Ovary (tissue), 9 donors: ENCODE data around the gene CDRT4. TPM values are rescaled to one million over a fixed set of nuclear protein-coding genes. Genes with fewer than 3 reads are reported as not detected.

ENCODE experiments used
- DNase-seq, 5 donors: peaks; one replicate each; pipeline ENCODE4 v3.0.0-alpha.2; 2019 to 2020
- H3K27ac ChIP-seq, 2 donors: fragments of 200-600 bp; one replicate each; pipeline versions ENCODE4 v1.5.1 to v1.8.0; 2019 to 2022
- H3K27me3 ChIP-seq: fragments of 200-600 bp; one replicate; pipeline ENCODE4 v1.8.0; 2022
- H3K36me3 ChIP-seq: fragments of 200-600 bp; sonication (generic); one replicate; pipeline ENCODE4 v1.5.1; 2019
- H3K4me1 ChIP-seq: one replicate; pipeline ENCODE4 v1.8.1; 2013; ENCODE audit warnings: mild to moderate bottlenecking, moderate library complexity; ENCODE audit not compliant: insufficient read depth
- H3K4me3 ChIP-seq: fragments of 200-600 bp; sonication (generic); one replicate; pipeline ENCODE4 v1.5.1; 2017
- H3K9me3 ChIP-seq, 2 donors: fragments of 200-600 bp in 1 of 2; sonication (generic) in 1 of 2; one replicate each; pipeline versions ENCODE4 v1.5.1 to v1.8.1; 2013 to 2019; ENCODE audit warnings: mild to moderate bottlenecking in 1 of 2, moderate library complexity in 1 of 2
- EP300 ChIP-seq: sonication (generic); formaldehyde crosslinking; IDR thresholded peaks from one replicate; pipeline ENCODE4 v1.6.1; 2017; ENCODE audit warnings: antibody characterized with exemption
- POLR2A ChIP-seq: fragments of 450-650 bp; IDR thresholded peaks from one replicate; pipeline ENCODE4 v1.6.1; 2017; ENCODE audit warnings: antibody characterized with exemption, mild to moderate bottlenecking, moderate library complexity
- WGBS, 3 donors: extraction: QIAGEN DNeasy Blood & Tissue Kit in 1 of 3; methylation state at CpG; one replicate each; pipeline versions ENCODE4 v1.1.5 to v1.1.7; 2013 to 2017; 5-methylcytosine and 5-hydroxymethylcytosine counted together
- intact Hi-C, 4 donors: fragments of 100-400 bp; cut with DNase I; formaldehyde crosslinking; loops; one replicate each; pipeline versions ENCODE4 v1.11.0 to v1.15.1; 2022 to 2023
- polyA plus RNA-seq, 2 donors: library from polyadenylated mRNA; stranded (reverse); fragments of 200-250 nt in 1 of 2; fragments of 350-450 nt in 1 of 2; fragmentation: Illumina TruSeq in 1 of 2; extraction: RNeasy Lipid Tissue Mini Kit (QIAGEN cat#74804) in 1 of 2; gene quantifications; one replicate each; pipeline ENCODE4 v1.2.3, GENCODE V29; 2013 to 2014
- total RNA-seq, 7 donors: library from RNA; depleted of rRNA in 2 of 7; stranded (reverse); fragments of >200 nt in 2 of 7; fragmentation: NEBNext Ultra II Directional in 3 of 7; extraction: Animal tissue kit (Norgen Biotek cat#: 25700) in 3 of 7; gene quantifications; one replicate each; pipeline versions ENCODE4 v1.1.0 to v1.2.4, GENCODE V29; 2016 to 2023
- TF ChIP-seq, protein P1 (sequence below), 3 donors: fragments of 450-650 bp in 2 of 3; fragments of 200-600 bp in 1 of 3; IDR thresholded peaks; one replicate each; pipeline versions ENCODE4 v1.5.1 to v1.8.0; 2016 to 2022; ENCODE audit warnings: antibody characterized with exemption in 3 of 3, mild to moderate bottlenecking in 1 of 3
- donor health status: DM: no; HTN: no; CAD: no; lungs with moderate emphysema.
- donor health status: DM: no; HTN: no; CAD: no.
- donor health status: Bipolar disorder and iron deficiency.
- donor health status: DM: yes; HTN: yes; CAD: no.
- donor health status: DM: no; HTN: no; CAD: no.
- donor health status: DM: yes; HTN: yes; CAD: no.

CDRT4 gene
- total and polyA plus RNA-seq, 9 donors: 4.1 to 11.7 (median 7.2) TPM

DNA sequence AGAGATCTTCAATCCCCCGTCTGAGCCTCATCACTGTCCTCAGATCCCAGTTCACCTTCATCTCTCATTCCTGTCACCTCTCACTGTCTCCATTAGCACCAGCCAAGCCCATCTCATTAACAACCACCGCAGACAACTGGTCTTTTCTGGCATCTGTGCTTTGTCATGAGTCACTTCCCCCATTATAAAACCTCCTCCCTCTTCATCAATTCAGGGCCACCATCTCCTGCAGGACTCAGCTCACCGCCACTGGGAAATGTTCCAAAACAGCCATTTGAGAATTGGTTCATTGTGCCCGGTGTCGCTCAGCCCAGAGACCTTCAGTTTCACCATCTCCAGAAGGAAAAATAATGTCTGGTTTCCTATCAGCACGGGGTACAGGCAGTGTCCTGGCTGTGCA is 69.1 kb downstream of the CDRT4 start:
- no peaks in the 10 kb centered on the region for H3K9me3 ChIP-seq
- no peak for DNase-seq
- no peaks in the 10 kb centered on the region for H3K27me3 ChIP-seq
- H3K4me3 ChIP-seq: no peak overlapping the region
- no peaks in the 10 kb centered on the region for H3K36me3 ChIP-seq
- H3K4me1 ChIP-seq: peaks cover 12% of the 10 kb centered on the region
- 55 to 60% (median 59%) methylated on average over 6 of the region's 6 CpGs for WGBS, 3 donors
- H3K27ac ChIP-seq: no peak overlapping the region
- intact Hi-C loops: no loop called here
- TF ChIP-seq POLR2A (no peak), EP300 (no peak)
- TF ChIP-seq, protein P1, sequence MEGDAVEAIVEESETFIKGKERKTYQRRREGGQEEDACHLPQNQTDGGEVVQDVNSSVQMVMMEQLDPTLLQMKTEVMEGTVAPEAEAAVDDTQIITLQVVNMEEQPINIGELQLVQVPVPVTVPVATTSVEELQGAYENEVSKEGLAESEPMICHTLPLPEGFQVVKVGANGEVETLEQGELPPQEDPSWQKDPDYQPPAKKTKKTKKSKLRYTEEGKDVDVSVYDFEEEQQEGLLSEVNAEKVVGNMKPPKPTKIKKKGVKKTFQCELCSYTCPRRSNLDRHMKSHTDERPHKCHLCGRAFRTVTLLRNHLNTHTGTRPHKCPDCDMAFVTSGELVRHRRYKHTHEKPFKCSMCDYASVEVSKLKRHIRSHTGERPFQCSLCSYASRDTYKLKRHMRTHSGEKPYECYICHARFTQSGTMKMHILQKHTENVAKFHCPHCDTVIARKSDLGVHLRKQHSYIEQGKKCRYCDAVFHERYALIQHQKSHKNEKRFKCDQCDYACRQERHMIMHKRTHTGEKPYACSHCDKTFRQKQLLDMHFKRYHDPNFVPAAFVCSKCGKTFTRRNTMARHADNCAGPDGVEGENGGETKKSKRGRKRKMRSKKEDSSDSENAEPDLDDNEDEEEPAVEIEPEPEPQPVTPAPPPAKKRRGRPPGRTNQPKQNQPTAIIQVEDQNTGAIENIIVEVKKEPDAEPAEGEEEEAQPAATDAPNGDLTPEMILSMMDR (IDR thresholded peaks at IDR 0.05): no peak

DNA sequence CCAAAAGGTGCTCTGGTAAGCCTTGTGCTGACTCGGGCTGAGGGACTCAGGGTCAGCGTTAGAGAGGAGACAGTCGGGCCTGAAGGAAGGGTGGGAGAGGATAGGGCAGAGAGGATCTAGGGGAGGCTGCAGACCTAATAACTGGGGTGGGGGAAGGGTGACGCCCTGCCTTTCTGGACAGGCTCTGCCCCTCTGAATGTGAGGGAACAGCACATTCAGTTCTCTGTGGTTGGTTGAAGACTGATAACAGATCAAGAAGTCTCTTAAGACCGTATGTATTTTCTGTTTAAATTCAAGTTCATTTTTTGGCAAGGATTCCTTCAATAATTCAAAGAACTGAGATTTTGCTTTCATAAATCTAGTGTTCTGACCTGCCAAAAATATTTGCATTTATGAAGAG is 69.8 kb downstream of the CDRT4 start:
- intact Hi-C loops: no loop called here
- Histone ChIP-seq H3K27me3 (no peaks in the 10 kb centered on the region), H3K36me3 (no peaks in the 10 kb centered on the region), H3K4me3 (no peak overlapping the region), H3K9me3 (no peaks in the 10 kb centered on the region), H3K4me1 (peaks cover 8% of the 10 kb centered on the region), H3K27ac (no peak overlapping the region)
- 18 to 41% (median 28%) methylated on average over 5 of the region's 5 CpGs for WGBS, 3 donors
- TF ChIP-seq EP300: no peak
- TF ChIP-seq, protein P1 (IDR thresholded peaks at IDR 0.05): no peak
- TF ChIP-seq POLR2A: no peak
- no peak for DNase-seq

DNA sequence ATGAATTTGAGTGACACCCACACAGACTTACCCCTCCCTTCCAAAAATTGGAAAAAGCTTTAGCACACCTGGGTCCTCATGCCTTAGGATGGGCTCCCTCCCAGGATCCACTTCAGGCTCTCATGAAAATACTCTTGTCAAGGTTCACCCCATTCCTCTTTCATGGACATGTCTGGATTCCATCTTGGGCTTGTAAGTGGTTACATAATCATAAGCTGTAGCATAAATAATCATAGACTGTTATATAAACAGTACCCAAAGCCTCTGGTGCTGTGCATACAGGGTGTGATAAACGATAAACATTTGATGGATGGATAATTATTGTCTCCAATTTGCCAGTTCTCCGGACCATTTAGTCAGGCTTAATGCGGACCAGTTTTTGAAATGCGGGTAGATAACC is 72.3 kb downstream of the CDRT4 start:
- Histone ChIP-seq H3K27ac (no peak overlapping the region), H3K4me1 (peaks cover 8% of the 10 kb centered on the region), H3K4me3 (no peak overlapping the region), H3K9me3 (no peaks in the 10 kb centered on the region), H3K27me3 (no peaks in the 10 kb centered on the region), H3K36me3 (no peaks in the 10 kb centered on the region)
- WGBS, 3 donors: 63 to 72% (median 65%) methylated on average over 4 of the region's 4 CpGs
- intact Hi-C loops: no loop called here
- TF ChIP-seq, protein P1 (IDR thresholded peaks at IDR 0.05): no peak
- TF ChIP-seq POLR2A (no peak), EP300 (no peak)
- DNase-seq: no peak

DNA sequence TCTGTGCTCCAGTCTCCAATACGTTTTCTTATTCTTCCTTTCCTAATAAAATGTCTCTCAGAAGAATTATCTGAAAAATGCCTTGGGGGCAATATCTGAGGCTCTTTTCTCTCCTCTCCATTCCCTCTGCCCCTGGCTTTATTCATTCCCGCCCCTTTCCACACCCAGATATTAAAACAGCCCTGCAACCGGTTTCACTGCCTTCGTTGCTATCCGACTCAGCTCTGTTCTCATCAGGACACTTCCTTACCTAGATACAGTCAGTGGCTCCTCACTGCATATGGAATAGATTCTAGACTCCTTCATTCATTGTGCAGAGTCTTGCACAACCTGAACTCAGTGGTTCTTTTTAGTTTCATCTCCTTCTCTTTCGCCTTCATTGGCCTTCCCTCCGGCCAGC is 74.0 kb downstream of the CDRT4 start:
- Histone ChIP-seq H3K36me3 (no peaks in the 10 kb centered on the region), H3K27ac (no peak overlapping the region), H3K27me3 (no peaks in the 10 kb centered on the region), H3K4me3 (no peak overlapping the region), H3K4me1 (peaks cover 6% of the 10 kb centered on the region), H3K9me3 (no peaks in the 10 kb centered on the region)
- 88 to 97% (median 90%) methylated on average over 7 of the region's 7 CpGs for WGBS, 3 donors
- intact Hi-C loops: no loop called here
- no peak for DNase-seq
- TF ChIP-seq POLR2A (no peak), EP300 (no peak)
- TF ChIP-seq, protein P1 (IDR thresholded peaks at IDR 0.05): no peak

DNA sequence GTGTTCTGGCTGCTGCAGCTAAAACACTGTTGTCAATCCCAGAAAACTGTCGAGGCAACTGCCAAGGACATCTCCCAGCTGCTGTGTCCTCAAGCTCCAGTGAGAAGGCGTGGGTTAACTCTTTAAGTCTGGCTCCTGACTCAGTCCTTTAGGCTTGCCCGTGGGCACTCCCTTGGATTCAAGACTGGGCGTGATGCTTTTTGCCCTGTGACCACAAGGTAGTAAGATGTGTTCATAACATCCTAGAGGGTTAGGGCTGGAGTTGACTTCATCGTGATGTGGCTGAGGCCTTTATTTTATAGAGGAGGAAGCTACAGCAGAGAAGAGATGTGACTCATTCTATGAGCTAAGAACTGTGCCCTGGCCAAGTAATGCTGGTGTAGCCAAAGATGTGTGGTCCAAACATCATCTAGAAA is 75.1 kb downstream of the CDRT4 start:
- Histone ChIP-seq H3K4me3 (no peak overlapping the region), H3K4me1 (no peaks in the 10 kb centered on the region), H3K36me3 (no peaks in the 10 kb centered on the region), H3K27ac (no peak overlapping the region), H3K9me3 (no peaks in the 10 kb centered on the region), H3K27me3 (no peaks in the 10 kb centered on the region)
- no peak for DNase-seq
- intact Hi-C loops: no loop called here
- WGBS, 3 donors: 62 to 67% (median 62%) methylated on average over 5 of the region's 5 CpGs
- TF ChIP-seq, protein P1 (IDR thresholded peaks at IDR 0.05): no peak
- no peak for TF ChIP-seq EP300
- no peak for TF ChIP-seq POLR2A
